PC-9 (cell line): ENCODE measurements around the gene TMEM43.

Source experiments
- EZH2 ChIP-seq: fragments of 200-600 bp; sonication (generic); IDR thresholded peaks from 2 replicates; pipeline ENCODE4 v1.8.0; 2017; ENCODE audit warnings: antibody characterized with exemption, low read depth
- TF ChIP-seq, protein P1 (sequence below): fragments of 200-600 bp; sonication (generic); conservative IDR thresholded peaks from 2 replicates; pipeline ENCODE4 v1.6.1; 2017; ENCODE audit warnings: mixed run types, antibody characterized with exemption, mild to moderate bottlenecking, moderate library complexity

DNA sequence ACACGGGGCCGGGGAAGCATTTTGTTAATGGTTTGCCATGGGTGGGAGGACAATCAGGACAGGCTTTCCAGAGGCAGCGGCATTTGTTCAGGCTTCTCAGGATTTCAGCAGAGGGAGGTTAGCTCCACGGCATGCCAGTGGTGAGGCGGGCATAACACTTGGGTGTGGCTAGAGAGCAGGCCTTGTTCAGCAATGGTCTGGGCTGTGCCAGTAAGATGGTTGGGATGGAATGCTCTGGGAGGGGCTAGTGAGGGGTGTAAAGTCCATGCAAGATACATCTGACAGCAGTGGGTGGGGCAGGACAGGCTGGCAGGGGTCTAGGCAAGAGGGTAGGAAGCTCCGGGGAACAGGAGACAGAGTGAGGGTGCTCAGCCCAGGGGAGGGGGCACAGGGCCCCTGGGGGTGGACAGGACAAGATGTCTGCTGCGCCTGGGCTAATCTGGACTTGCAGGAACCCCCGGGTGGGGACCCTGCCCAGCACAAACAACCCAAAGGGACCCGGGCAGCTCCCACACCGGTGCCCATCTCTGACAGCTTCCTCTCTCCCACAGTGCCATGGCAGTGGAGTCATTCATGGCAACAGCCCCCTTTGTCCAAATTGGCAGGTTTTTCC lies 8.4 kb downstream of the TMEM43 start:
- TF ChIP-seq, protein P1, sequence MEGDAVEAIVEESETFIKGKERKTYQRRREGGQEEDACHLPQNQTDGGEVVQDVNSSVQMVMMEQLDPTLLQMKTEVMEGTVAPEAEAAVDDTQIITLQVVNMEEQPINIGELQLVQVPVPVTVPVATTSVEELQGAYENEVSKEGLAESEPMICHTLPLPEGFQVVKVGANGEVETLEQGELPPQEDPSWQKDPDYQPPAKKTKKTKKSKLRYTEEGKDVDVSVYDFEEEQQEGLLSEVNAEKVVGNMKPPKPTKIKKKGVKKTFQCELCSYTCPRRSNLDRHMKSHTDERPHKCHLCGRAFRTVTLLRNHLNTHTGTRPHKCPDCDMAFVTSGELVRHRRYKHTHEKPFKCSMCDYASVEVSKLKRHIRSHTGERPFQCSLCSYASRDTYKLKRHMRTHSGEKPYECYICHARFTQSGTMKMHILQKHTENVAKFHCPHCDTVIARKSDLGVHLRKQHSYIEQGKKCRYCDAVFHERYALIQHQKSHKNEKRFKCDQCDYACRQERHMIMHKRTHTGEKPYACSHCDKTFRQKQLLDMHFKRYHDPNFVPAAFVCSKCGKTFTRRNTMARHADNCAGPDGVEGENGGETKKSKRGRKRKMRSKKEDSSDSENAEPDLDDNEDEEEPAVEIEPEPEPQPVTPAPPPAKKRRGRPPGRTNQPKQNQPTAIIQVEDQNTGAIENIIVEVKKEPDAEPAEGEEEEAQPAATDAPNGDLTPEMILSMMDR = no peak
- no peak for TF ChIP-seq EZH2
